Glutamatergic neuron (in vitro differentiated cells): ENCODE measurements around the gene PRAC1. TPM values are rescaled to one million over a fixed set of nuclear protein-coding genes. Genes with fewer than 3 reads are reported as not detected.
"Not testable (repeated sequence)": the region's sequence is repeated elsewhere in the genome, so short reads cannot be mapped to it uniquely, and the experiment has no call there.

ENCODE experiments used
- DNase-seq: peaks from one replicate; pipeline ENCODE4 v3.0.0; 2022
- H3K27ac Mint-ChIP-seq: one replicate; pipeline ENCODE4 v1.8.0; 2020; ENCODE audit warnings: mild to moderate bottlenecking, mixed read lengths, inconsistent platforms; ENCODE audit not compliant: unreplicated experiment
- H3K27me3 Mint-ChIP-seq: one replicate; pipeline ENCODE4 v1.8.0; 2020; ENCODE audit warnings: mild to moderate bottlenecking, moderate library complexity, mixed read lengths, inconsistent platforms; ENCODE audit not compliant: unreplicated experiment
- H3K36me3 Mint-ChIP-seq: one replicate; pipeline ENCODE4 v1.8.0; 2020; ENCODE audit warnings: mild to moderate bottlenecking, mixed read lengths, inconsistent platforms; ENCODE audit not compliant: unreplicated experiment
- H3K4me1 Mint-ChIP-seq: one replicate; pipeline ENCODE4 v1.8.0; 2020; ENCODE audit warnings: mild to moderate bottlenecking, low read depth, mixed read lengths, inconsistent platforms; ENCODE audit not compliant: unreplicated experiment
- H3K4me3 Mint-ChIP-seq: one replicate; pipeline ENCODE4 v1.8.0; 2020; ENCODE audit warnings: mild to moderate bottlenecking, mixed read lengths, inconsistent platforms; ENCODE audit not compliant: unreplicated experiment
- H3K9me3 Mint-ChIP-seq: one replicate; pipeline ENCODE4 v1.8.0; 2020; ENCODE audit warnings: mild to moderate bottlenecking, moderate library complexity, mixed read lengths, inconsistent platforms; ENCODE audit not compliant: unreplicated experiment
- CTCF ChIP-seq: fragments of 200-600 bp; sonication (generic); IDR thresholded peaks from one replicate; pipeline ENCODE4 v1.5.0; 2021; ENCODE audit not compliant: partially characterized antibody, unreplicated experiment
- total RNA-seq: library from RNA; stranded (reverse); fragmentation: NEBNext Ultra II Directional; extraction: Animal tissue kit (Norgen Biotek cat#: 25700); gene quantifications from one replicate; pipeline ENCODE4 v1.2.1, GENCODE V29; 2021; ENCODE audit not compliant: unreplicated experiment

Gene PRAC1
- total RNA-seq, 1 donor from 2014 or later = not detected

- Mint-ChIP-seq H3K4me1 (peaks cover 1% of the 10 kb centered on the region), H3K27ac (no peak overlapping the region), H3K9me3 (peaks cover 7% of the 10 kb centered on the region), H3K4me3 (peak overlapping the region; percentile 52), H3K27me3 (peaks cover 30% of the 10 kb centered on the region), H3K36me3 (no peaks in the 10 kb centered on the region)
- TF ChIP-seq CTCF = no peak
- DNase-seq = no peak
Observed at GRCh38 chr17:48718761-48719641, 3.3 kb downstream of the PRAC1 start.

GRCh38 chr17:48718227-48718760 lies 4.0 kb downstream of the PRAC1 start:
- Mint-ChIP-seq H3K36me3 (no peaks in the 10 kb centered on the region), H3K9me3 (peaks cover 7% of the 10 kb centered on the region), H3K27ac (no peak overlapping the region), H3K4me1 (no peaks in the 10 kb centered on the region), H3K4me3 (no peak overlapping the region), H3K27me3 (peaks cover 27% of the 10 kb centered on the region)
- no peak for TF ChIP-seq CTCF
- DNase-seq = no peak

- DNase-seq = no peak
- Mint-ChIP-seq H3K27me3 (peaks cover 27% of the 10 kb centered on the region), H3K36me3 (no peaks in the 10 kb centered on the region), H3K4me1 (no peaks in the 10 kb centered on the region), H3K27ac (no peak overlapping the region), H3K9me3 (peaks cover 7% of the 10 kb centered on the region), H3K4me3 (no peak overlapping the region)
- no peak for TF ChIP-seq CTCF
Observed at GRCh38 chr17:48717367-48718226, 4.7 kb downstream of the PRAC1 start.

- H3K36me3 Mint-ChIP-seq, H3K9me3 Mint-ChIP-seq, DNase-seq, H3K4me3 Mint-ChIP-seq, H3K27ac Mint-ChIP-seq, H3K4me1 Mint-ChIP-seq: not testable (repeated sequence)
- H3K27me3 Mint-ChIP-seq = peaks cover 23% of the 10 kb centered on the region
Observed at GRCh38 chr17:48716549-48716948, 5.8 kb downstream of the PRAC1 start.

- TF ChIP-seq CTCF = no peak
- peaks cover 19% of the 10 kb centered on the region for H3K27me3 Mint-ChIP-seq
- H3K36me3 Mint-ChIP-seq = no peaks in the 10 kb centered on the region
- peaks cover 7% of the 10 kb centered on the region for H3K9me3 Mint-ChIP-seq
- no peak for DNase-seq
- no peak overlapping the region for H3K27ac Mint-ChIP-seq
- no peak overlapping the region for H3K4me3 Mint-ChIP-seq
- no peaks in the 10 kb centered on the region for H3K4me1 Mint-ChIP-seq
Observed at GRCh38 chr17:48715496-48716399, 6.6 kb downstream of the PRAC1 start.
